Breast epithelium (tissue), 4 donors: Measurements from ENCODE around the gene GALNT2. TPM values are rescaled to one million over a fixed set of nuclear protein-coding genes. Genes with fewer than 3 reads are reported as not detected.
A peak's percentile ranks its signal among the peaks of the same experiment; 100 is the strongest.

Source experiments
- DNase-seq, 2 donors: peaks; one replicate each; pipeline ENCODE4 v3.0.0-alpha.2; 2019; ENCODE audit warnings: low spot score in 2 of 2
- H3K27ac ChIP-seq, 2 donors: fragments of 200-600 bp; sonication (generic) in 1 of 2; one replicate each; pipeline ENCODE4 v1.5.1; 2016 to 2019; ENCODE audit warnings: mild to moderate bottlenecking in 1 of 2
- H3K27me3 ChIP-seq, 2 donors: fragments of 200-600 bp; sonication (generic) in 1 of 2; one replicate each; pipeline versions ENCODE4 v1.5.1 to v1.6.0; 2017 to 2019; ENCODE audit warnings: control low read depth in 1 of 2, mild to moderate bottlenecking in 1 of 2
- H3K36me3 ChIP-seq: fragments of 200-600 bp; one replicate; pipeline ENCODE4 v1.5.1; 2019
- H3K4me1 ChIP-seq, 2 donors: fragments of 200-600 bp; sonication (generic); one replicate each; pipeline ENCODE4 v1.5.1; 2016 to 2019; ENCODE audit warnings: control low read depth in 1 of 2
- H3K4me3 ChIP-seq, 3 donors: fragments of 200-600 bp; sonication (generic); 1 replicate in 2 of 3; 2 replicates in 1 of 3; pipeline ENCODE4 v1.5.1; 2016 to 2019; ENCODE audit warnings: mild to moderate bottlenecking in 3 of 3, moderate library complexity in 2 of 3
- H3K9me3 ChIP-seq, 2 donors: fragments of 200-600 bp; sonication (generic) in 1 of 2; one replicate each; pipeline ENCODE4 v1.5.1; 2016 to 2019; ENCODE audit warnings: control low read depth in 1 of 2
- CTCF ChIP-seq, 3 donors: fragments of 450-650 bp; IDR thresholded peaks; one replicate each; pipeline ENCODE4 v1.5.1; 2016 to 2017; ENCODE audit warnings: antibody characterized with exemption in 3 of 3, mild to moderate bottlenecking in 3 of 3, moderate library complexity in 3 of 3
- POLR2A ChIP-seq: fragments of 450-650 bp; IDR thresholded peaks from one replicate; pipeline ENCODE4 v1.6.1; 2016; ENCODE audit warnings: antibody characterized with exemption, mild to moderate bottlenecking, moderate library complexity
- POLR2AphosphoS5 ChIP-seq, 3 donors: sonication (generic); formaldehyde crosslinking; IDR thresholded peaks; one replicate each; pipeline ENCODE4 v1.6.1; 2017; ENCODE audit warnings: antibody characterized with exemption in 3 of 3
- intact Hi-C: fragments of 100-400 bp; cut with DNase I; formaldehyde crosslinking; loops from one replicate; pipeline ENCODE4 v1.15.1; 2023; ENCODE audit warnings: low total_unique reads
- total RNA-seq, 3 donors: library from RNA; depleted of rRNA; stranded (reverse); fragments of >200 nt; gene quantifications; one replicate each; pipeline ENCODE4 v1.1.0, GENCODE V29; 2016

GALNT2 gene
- total RNA-seq, 3 donors from 2014 or later, result 27.4 to 53.0 (median 42.6) TPM

DNA sequence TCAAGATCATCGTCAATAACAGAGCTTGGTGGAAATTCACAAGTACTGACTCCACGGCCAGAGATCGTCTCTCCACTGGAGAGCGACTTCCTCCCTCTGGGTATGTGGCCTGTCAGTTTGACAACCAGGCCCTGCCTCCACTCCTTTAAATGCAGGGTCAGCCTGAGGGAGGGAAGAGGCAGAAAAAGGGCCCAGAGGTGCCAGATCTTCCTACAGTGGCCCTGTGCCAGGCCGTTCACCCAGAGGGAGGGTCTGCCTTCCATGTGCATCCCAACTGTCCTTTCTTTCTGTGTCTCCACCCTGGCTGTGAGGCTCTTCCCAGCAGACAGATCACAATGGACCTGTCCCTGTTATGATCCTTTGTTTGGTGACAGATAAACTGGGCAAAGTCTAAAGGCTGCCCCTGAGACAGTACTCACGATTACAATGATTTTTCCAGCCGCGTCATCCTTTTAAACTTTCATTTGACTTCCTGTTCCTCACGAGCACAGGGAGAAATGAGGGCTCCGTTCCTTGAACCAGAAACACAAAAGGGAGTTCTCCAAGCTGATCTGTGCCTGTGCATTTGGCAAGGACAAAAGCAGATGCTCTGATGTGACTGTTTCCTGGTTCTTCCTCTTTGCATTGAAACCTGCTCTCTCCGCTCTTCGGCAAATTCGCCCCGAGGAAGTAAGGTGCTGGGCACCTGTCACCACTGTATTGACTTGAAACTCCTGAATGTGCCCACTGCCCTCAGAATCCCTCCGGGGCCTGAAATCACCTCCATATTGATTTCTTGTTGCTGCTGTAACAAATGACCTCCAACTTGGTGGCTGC, 232.4 kb downstream of the GALNT2 start:
- H3K27me3 ChIP-seq, result no peaks in the 10 kb centered on the region
- DNase-seq, result peak in 1 of 2 donors; percentile 30

DNA sequence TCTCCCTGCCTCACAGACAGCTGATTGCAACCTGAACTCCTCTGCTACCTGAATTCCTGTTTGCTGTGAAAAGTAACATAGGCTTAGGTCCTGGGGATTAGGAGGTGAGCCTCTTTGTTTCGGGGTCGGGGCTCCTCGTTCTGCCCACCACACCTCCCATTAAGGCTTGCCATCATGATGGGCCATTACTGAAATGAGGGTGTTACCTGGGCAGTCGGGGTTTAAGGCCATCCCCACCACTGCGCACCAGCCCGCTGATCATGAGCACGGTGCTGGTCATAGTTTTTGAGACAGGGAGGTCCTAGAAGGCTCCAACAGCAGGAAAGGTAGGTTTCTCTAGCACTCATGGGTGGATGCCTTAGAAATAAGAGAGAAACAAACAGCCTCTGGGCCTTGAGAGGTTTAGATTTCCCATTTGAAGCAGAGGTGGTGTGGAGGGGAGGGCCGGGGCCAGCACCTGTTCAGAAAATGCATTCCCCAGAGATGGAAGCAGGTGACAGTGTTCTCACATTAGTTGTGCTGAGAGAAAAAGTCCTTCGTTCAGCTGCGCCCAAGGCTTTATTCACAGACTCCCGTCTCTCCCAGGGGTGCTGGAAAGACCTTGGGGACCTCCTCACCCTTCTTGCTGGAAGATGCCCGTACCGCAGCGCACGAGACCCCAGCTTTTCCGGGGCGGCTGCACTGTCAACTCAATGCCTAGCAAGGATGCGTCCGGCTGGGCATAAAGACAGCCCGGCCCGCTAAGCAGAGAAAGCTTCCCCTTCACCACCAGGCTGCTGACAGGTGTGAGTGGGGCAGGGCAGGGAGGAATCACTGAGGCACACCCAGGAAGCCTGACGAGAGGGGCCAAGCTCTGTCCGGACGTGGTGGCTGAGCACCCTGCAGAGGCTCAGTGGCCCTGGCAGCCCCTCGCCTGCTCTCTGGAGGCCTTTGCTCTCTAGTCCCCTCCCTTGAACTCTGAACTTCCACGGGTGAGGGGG, 233.6 kb downstream of the GALNT2 start:
- intact Hi-C loops, result no loop called here
- DNase-seq, result no peak
- Histone ChIP-seq H3K36me3 (no peaks in the 10 kb centered on the region), H3K9me3 (no peaks in the 10 kb centered on the region), H3K4me1 (no peaks in the 10 kb centered on the region), H3K27me3 (no peaks in the 10 kb centered on the region), H3K4me3 (no peak overlapping the region), H3K27ac (no peak overlapping the region)
- no peak for TF ChIP-seq CTCF (IDR thresholded peaks at IDR 0.05)
- no peak for TF ChIP-seq POLR2A
- TF ChIP-seq POLR2AphosphoS5 (IDR thresholded peaks at IDR 0.05), result no peak

More for the DNA sequence above, 232.4 kb downstream of the GALNT2 start:
- TF ChIP-seq CTCF (IDR thresholded peaks at IDR 0.05) (no peak), POLR2AphosphoS5 (IDR thresholded peaks at IDR 0.05) (no peak), POLR2A (no peak)
- no peaks in the 10 kb centered on the region for H3K36me3 ChIP-seq
- intact Hi-C loops, result no loop called here
- H3K9me3 ChIP-seq, result no peaks in the 10 kb centered on the region
- H3K4me1 ChIP-seq, result no peaks in the 10 kb centered on the region
- no peak overlapping the region for H3K4me3 ChIP-seq
- no peak overlapping the region for H3K27ac ChIP-seq

DNA sequence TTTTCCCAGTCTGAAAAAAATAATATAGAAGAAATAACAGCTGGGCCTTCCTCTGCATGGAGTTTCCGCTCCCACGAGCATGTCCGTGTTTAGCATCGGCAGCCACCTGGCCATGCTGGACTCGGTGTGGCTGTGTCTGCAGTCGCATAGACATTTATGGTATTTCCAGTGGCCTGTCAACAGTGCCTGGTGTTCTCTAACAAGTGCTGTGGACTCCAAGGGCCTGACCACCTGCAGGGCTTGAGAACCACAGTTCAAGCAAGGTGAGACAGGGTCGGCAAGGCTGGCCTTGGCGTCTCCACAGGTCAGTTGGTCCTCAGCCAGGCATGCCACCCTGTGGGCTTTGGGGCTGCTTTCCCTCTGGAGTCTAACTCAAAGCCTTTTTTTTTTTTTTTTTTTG, 234.3 kb downstream of the GALNT2 start:
- no peaks in the 10 kb centered on the region for H3K36me3 ChIP-seq
- no peaks in the 10 kb centered on the region for H3K4me1 ChIP-seq
- intact Hi-C loops, result no loop called here
- no peaks in the 10 kb centered on the region for H3K9me3 ChIP-seq
- no peaks in the 10 kb centered on the region for H3K27me3 ChIP-seq
- H3K4me3 ChIP-seq, result no peak overlapping the region
- TF ChIP-seq POLR2AphosphoS5 (IDR thresholded peaks at IDR 0.05) (no peak), POLR2A (no peak), CTCF (IDR thresholded peaks at IDR 0.05) (no peak)
- no peak overlapping the region for H3K27ac ChIP-seq
- DNase-seq, result no peak

- Histone ChIP-seq H3K36me3 (no peaks in the 10 kb centered on the region), H3K27me3 (no peaks in the 10 kb centered on the region), H3K9me3 (no peaks in the 10 kb centered on the region), H3K4me3 (no peak overlapping the region), H3K4me1 (no peaks in the 10 kb centered on the region), H3K27ac (no peak overlapping the region)
- TF ChIP-seq POLR2A (no peak), CTCF (IDR thresholded peaks at IDR 0.05) (no peak), POLR2AphosphoS5 (IDR thresholded peaks at IDR 0.05) (no peak)
- no peak for DNase-seq
- intact Hi-C loops, result no loop called here
Measured at GRCh38 chr1:230301822-230302221, 234.8 kb downstream of the GALNT2 start.
